Endothelial cell of umbilical vein (primary cell): ENCODE measurements around the gene GPNMB. TPM values are rescaled to one million over a fixed set of nuclear protein-coding genes. Genes with fewer than 3 reads are reported as not detected.
A peak's percentile ranks its signal among the peaks of the same experiment; 100 is the strongest.

Experiments used
- BruUV-seq: library from RNA; stranded (reverse); fragments of 400-500 nt; replicated peaks from 2 replicates; lab custom pipeline; 2021; lab: Mats Ljungman, UMichigan
- CTCF ChIA-PET: fragments of 300-600, 350-600 bp; sonication (Branson Sonifier 250); formaldehyde crosslinking; loops from one replicate; lab custom pipeline; 2021; ENCODE audit warnings: antibody characterized with exemption, inconsistent platforms; lab: Charles Lee
- POLR2A ChIA-PET: fragments of 300-600, 350-600 bp; sonication (Branson Sonifier 250); formaldehyde crosslinking; loops from one replicate; lab custom pipeline; 2021; ENCODE audit warnings: antibody characterized with exemption, inconsistent platforms; lab: Charles Lee
- DNase-seq: peaks from one replicate; pipeline ENCODE4 v3.0.0-alpha.2; 2011; ENCODE audit warnings: low read depth, low spot score
- FAIRE-seq: peaks from 2 replicates; lab custom pipeline; 2011; peaks lifted over from hg19 to GRCh38; lab: Jason Lieb, UNC
- H2AFZ ChIP-seq: 2 replicates; pipeline ENCODE4 v1.6.0; 2012; ENCODE audit warnings: low read depth, low read length, control low read depth, inconsistent platforms
- H3K27ac ChIP-seq: 2 replicates; pipeline ENCODE4 v1.5.1; 2011; ENCODE audit warnings: low read depth, mild to moderate bottlenecking, control low read depth, low read length, moderate library complexity; ENCODE audit not compliant: insufficient read depth
- H3K27me3 ChIP-seq, 2 experiments: 2 replicates each; pipeline versions ENCODE4 v1.6.0 to v1.6.1; 2011; ENCODE audit warnings: low read length in 2 of 2, mixed read lengths in 1 of 2; ENCODE audit not compliant: control insufficient read depth in 2 of 2, insufficient read depth in 2 of 2
- H3K36me3 ChIP-seq, 2 experiments: 2 replicates in 1 of 2; 3 replicates in 1 of 2; pipeline ENCODE4 v1.5.1; 2011; ENCODE audit warnings: low read length in 2 of 2, mild to moderate bottlenecking in 1 of 2, moderate library complexity in 1 of 2; ENCODE audit not compliant: control insufficient read depth in 2 of 2, insufficient read depth in 2 of 2; ENCODE audit errors: extremely low read depth in 1 of 2
- H3K4me1 ChIP-seq: 3 replicates; pipeline ENCODE4 v1.5.1; 2011; ENCODE audit warnings: mild to moderate bottlenecking, low read length; ENCODE audit not compliant: control insufficient read depth, insufficient read depth; ENCODE audit errors: extremely low read depth
- H3K4me2 ChIP-seq: 2 replicates; pipeline ENCODE4 v1.6.1; 2011; ENCODE audit warnings: low read length, control low read depth, mixed read lengths; ENCODE audit not compliant: insufficient read depth
- H3K4me3 ChIP-seq, 3 experiments: fragments of 200-600 bp in 1 of 3; sonication (generic), shearing (Covaris generic) in 1 of 3; replicated peaks in 1 of 3; 2 replicates each; pipeline ENCODE4 v1.5.1; 2011 to 2016; ENCODE audit warnings: control low read depth in 3 of 3, low read length in 3 of 3, mild to moderate bottlenecking in 2 of 3, inconsistent platforms in 1 of 3, low read depth in 1 of 3, moderate library complexity in 1 of 3; ENCODE audit not compliant: insufficient read depth in 1 of 3
- H3K79me2 ChIP-seq: 2 replicates; pipeline ENCODE4 v1.6.0; 2012; ENCODE audit warnings: low read length, inconsistent platforms; ENCODE audit not compliant: control insufficient read depth, insufficient read depth
- H3K9ac ChIP-seq: replicated peaks from 2 replicates; pipeline ENCODE3; 2011; ENCODE audit warnings: low read length, control low read depth; ENCODE audit not compliant: insufficient read depth; ENCODE audit errors: extremely low read depth
- H3K9me1 ChIP-seq: replicated peaks from 3 replicates; pipeline ENCODE4 v1.6.0; 2011; ENCODE audit warnings: mild to moderate bottlenecking, low read length; ENCODE audit not compliant: control insufficient read depth, insufficient read depth; ENCODE audit errors: extremely low read depth
- H3K9me3 ChIP-seq: replicated peaks from 2 replicates; pipeline ENCODE4 v1.5.1; 2012; ENCODE audit warnings: low read length, inconsistent platforms; ENCODE audit not compliant: control insufficient read depth, insufficient read depth
- H4K20me1 ChIP-seq: replicated peaks from 2 replicates; pipeline ENCODE3; 2011; ENCODE audit warnings: mild to moderate bottlenecking, low read length; ENCODE audit not compliant: control insufficient read depth, insufficient read depth; ENCODE audit errors: extremely low read depth
- CTCF ChIP-seq, 2 donors: IDR thresholded peaks; 1 replicate in 1 of 2; 2 replicates in 1 of 2; pipeline ENCODE4 v1.5.1; 2011; ENCODE audit warnings: low read length in 2 of 2, mild to moderate bottlenecking in 2 of 2, moderate library complexity in 2 of 2, control low read depth in 1 of 2, inconsistent platforms in 1 of 2, low read depth in 1 of 2; ENCODE audit not compliant: insufficient read depth in 1 of 2; ENCODE audit errors: extremely low read depth in 1 of 2
- EZH2 ChIP-seq: IDR thresholded peaks from 2 replicates; pipeline ENCODE4 v1.6.1; 2012; ENCODE audit warnings: borderline replicate concordance, low read depth, mild to moderate bottlenecking, moderate library complexity, low read length, inconsistent platforms; ENCODE audit not compliant: severe bottlenecking
- FOS ChIP-seq: IDR thresholded peaks from 2 replicates; pipeline ENCODE4 v1.6.1; 2011; ENCODE audit warnings: mild to moderate bottlenecking, low read length, moderate library complexity, borderline replicate concordance; ENCODE audit not compliant: insufficient read depth
- GATA2 ChIP-seq: IDR thresholded peaks from 2 replicates; pipeline ENCODE4 v1.7.0; 2011; ENCODE audit warnings: low read depth, mild to moderate bottlenecking, moderate library complexity, mixed read lengths, low read length; ENCODE audit not compliant: insufficient read length, insufficient read depth
- JUN ChIP-seq: IDR thresholded peaks from 2 replicates; pipeline ENCODE4 v1.6.1; 2011; ENCODE audit warnings: borderline replicate concordance, low read depth; ENCODE audit not compliant: insufficient read length, insufficient read depth
- MAX ChIP-seq: IDR thresholded peaks from 2 replicates; pipeline ENCODE4 v1.6.1; 2011; ENCODE audit not compliant: insufficient read depth, insufficient read length
- MYC ChIP-seq: IDR thresholded peaks from one replicate; pipeline ENCODE4 v1.6.1; 2011; ENCODE audit warnings: mild to moderate bottlenecking, low read depth, low read length
- POLR2A ChIP-seq: IDR thresholded peaks from 2 replicates; pipeline ENCODE4 v1.6.1; 2012; ENCODE audit warnings: low read depth, mild to moderate bottlenecking, control low read depth, low read length
- POLR2AphosphoS5 ChIP-seq: IDR thresholded peaks from 2 replicates; pipeline ENCODE4 v1.6.1; 2012; ENCODE audit warnings: low read depth, mild to moderate bottlenecking, control low read depth, low read length, moderate library complexity; ENCODE audit not compliant: insufficient read depth
- dilution Hi-C: fragments of 300-500 bp; cut with MboI; formaldehyde crosslinking; loops from one replicate; pipeline ENCODE4 v1.15.0; 2019; ENCODE audit warnings: low sequenced_read_pairs; ENCODE audit not compliant: extremely low pct_ligation_motif_present
- intact Hi-C: fragments of 100-400 bp; cut with micrococcal nuclease; formaldehyde crosslinking; loops from one replicate; pipeline ENCODE4 v1.10.0; 2022
- polyA plus RNA-seq, 4 experiments: library from polyadenylated mRNA; depleted of rRNA in 3 of 4; stranded (reverse) in 3 of 4; unstranded in 1 of 4; fragments of >200 nt; gene quantifications; 2 replicates each; pipeline versions ENCODE4 v1.2.1 to v1.2.3, GENCODE V29; 2011 to 2012; ENCODE audit warnings: missing spikeins in 1 of 4
- total RNA-seq: library from RNA; stranded (reverse); gene quantifications from 2 replicates; pipeline ENCODE4 v1.2.3, GENCODE V29; 2021

The GPNMB gene
- total and polyA plus RNA-seq, 2 donors (not counting 3 experiments of a cell fraction or from before 2014, with no cell fraction given) = 0.29 to 0.33 TPM

- CTCF ChIA-PET = interaction anchor here (1.0 to 2.1 kb wide), 6 partner anchors 25 to 165 kb away, joined by 3 to 7 read pairs (median 4); no protein-coding TSS in a partner anchor
- H3K4me2 ChIP-seq = peak overlapping the region; percentile 77
- FAIRE-seq = no peak
- no TSS peak for BruUV-seq
- POLR2A ChIA-PET = no interaction called here
- H3K4me1 ChIP-seq = peaks cover 11% of the 10 kb centered on the region
- no peak for TF ChIP-seq MAX
- TF ChIP-seq EZH2 = no peak
- no peak for TF ChIP-seq CTCF (IDR thresholded peaks at IDR 0.05; ENCODE audit: extremely low read depth in 1 of 2, insufficient read depth in 1 of 2, low read depth in 1 of 2, low read length in 2 of 2)
- TF ChIP-seq JUN = no peak
- TF ChIP-seq FOS = no peak
- no peak for TF ChIP-seq MYC
- TF ChIP-seq POLR2AphosphoS5 = no peak
- no peak for TF ChIP-seq POLR2A
- TF ChIP-seq GATA2 = no peak
- dilution Hi-C loops (loop anchor here (25.0 kb wide), 1 partner anchor 214 kb away; no protein-coding TSS in a partner anchor), intact Hi-C loops (loop anchor here (2.0 to 5.0 kb wide), 3 partner anchors 36 to 119 kb away; no protein-coding TSS in a partner anchor)
- H3K9me3 ChIP-seq = no peaks in the 10 kb centered on the region
- no peaks in the 10 kb centered on the region for H3K36me3 ChIP-seq
- H4K20me1 ChIP-seq = no peaks in the 10 kb centered on the region
- H3K9ac ChIP-seq = no peak overlapping the region
- no peaks in the 10 kb centered on the region for H3K27me3 ChIP-seq
- no peak overlapping the region for H3K27ac ChIP-seq
- H2AFZ ChIP-seq = peak overlapping the region; percentile 55
- no peaks in the 10 kb centered on the region for H3K9me1 ChIP-seq
- peaks cover 30% of the 10 kb centered on the region for H3K79me2 ChIP-seq
- H3K4me3 ChIP-seq = peak overlapping the region in 1 of 3 experiments; percentile 30
- no peak for DNase-seq
Measured at GRCh38 chr7:23298141-23298881, 51.7 kb downstream of the GPNMB start.
